Medulla oblongata (tissue), 1 donor: Measurements from ENCODE around the gene POLE.

Experiments
- DNase-seq: peaks from one replicate; pipeline ENCODE4 v3.0.0-alpha.2; 2015; ENCODE audit errors: extremely low spot score

Gene POLE

DNA sequence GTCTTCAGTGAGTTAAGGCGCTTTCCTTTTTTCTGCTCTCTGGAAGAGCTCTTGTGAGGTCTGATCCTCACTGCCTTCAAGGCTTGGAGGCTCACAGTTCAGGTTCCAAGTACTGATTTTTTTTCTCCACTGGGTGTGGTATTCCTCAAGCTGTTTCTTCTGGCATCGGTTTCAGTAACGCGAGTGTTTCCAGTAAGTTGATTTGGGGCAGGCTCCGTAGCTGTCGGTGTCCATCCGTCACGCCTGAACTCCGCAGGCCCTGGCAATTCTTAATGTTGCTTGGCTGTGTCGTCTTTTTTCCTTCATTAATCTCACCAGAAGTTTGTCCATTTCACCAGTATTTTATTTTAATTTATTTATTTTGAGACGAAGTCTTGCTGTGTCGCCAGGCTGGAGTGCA lies 107.4 kb downstream of the POLE start:
- DNase-seq: no peak

- DNase-seq: no peak
These were observed 108.3 kb downstream of the POLE start for GRCh38 chr12:132578826-132579225.

DNA sequence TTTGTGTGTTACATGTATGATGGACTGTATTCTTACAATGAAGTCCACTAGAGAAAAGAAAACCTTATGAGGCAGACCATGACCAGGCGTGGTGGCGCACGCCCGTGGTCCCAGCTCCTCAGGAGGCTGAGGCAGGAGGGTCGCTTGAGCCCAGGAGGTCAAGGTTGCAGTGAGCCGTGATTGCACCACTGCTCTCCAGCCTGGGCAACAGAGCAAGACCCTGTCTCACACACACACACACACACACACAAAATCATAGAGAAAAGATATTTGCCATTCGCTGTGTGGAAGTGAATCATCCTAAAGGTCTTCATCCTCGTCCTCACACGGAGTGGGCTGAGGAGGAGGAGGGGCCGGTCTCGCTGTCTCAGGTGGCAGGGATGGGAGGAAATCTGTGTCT lies 109.0 kb downstream of the POLE start:
- DNase-seq: no peak

GRCh38 chr12:132577191-132577920 lies 109.8 kb downstream of the POLE start:
- no peak for DNase-seq

DNA sequence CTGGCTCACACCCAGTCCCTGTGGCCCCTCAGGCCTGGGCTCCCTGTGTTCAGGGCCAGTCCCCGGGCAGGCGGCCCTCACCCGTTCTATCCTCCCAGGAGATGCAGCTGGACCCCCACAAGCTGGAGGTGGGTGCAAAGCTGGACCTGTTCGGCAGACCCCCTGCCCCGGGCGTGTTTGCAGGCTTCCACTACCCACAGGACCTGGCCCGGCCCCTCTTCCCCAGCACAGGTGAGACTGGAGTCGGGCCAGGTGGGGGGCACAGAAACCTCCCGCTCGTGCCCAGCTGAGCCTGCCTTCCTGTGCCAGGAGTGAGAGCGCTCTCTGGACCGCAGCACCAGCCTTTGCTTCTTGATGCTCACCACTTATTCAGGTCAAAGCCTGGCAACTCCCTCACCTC lies 110.4 kb downstream of the POLE start:
- no peak for DNase-seq

DNA sequence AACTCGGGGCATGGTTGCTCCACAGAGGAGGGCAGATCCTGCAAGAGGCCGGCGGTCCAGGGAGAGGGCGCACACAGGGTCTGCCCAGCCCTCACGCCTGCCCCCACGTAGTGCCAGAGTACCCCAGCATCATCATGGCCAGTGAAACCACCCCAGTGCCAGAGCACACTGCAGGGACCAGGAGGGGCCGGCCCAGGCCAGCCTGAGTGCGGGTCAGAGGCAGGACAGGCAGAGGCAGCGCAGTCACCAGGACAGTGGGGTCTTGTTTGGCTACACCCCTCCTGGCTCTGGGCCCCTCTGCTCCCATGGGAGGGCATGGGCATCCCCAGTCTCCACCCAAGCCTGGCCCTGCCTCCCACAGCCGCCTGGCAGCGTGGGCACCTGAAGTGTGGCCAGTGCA lies 111.5 kb downstream of the POLE start:
- DNase-seq: no peak

- no peak for DNase-seq
These were observed 112.7 kb downstream of the POLE start for GRCh38 chr12:132574271-132574996.
